ENCODE data around the gene ROBO2. TPM values are rescaled to one million over a fixed set of nuclear protein-coding genes. Genes with fewer than 3 reads are reported as not detected.
A peak's percentile ranks its signal among the peaks of the same experiment; 100 is the strongest.

ROBO2 gene
- total RNA-seq, 2 donors from 2014 or later: 2.5 to 2.9 TPM

- WGBS, 2 experiments (ENCODE audit: insufficient coverage in 1 of 2, insufficient read length in 1 of 2): 66 to 88% methylated on average over 5 of the region's 5 CpGs
- H3K4me1 ChIP-seq (ENCODE audit: control insufficient read depth, insufficient read depth, low read length): no peaks in the 10 kb centered on the region
- no peak for DNase-seq
- Mint-ChIP-seq H3K27me3 (ENCODE audit: insufficient read depth) (no peaks in the 10 kb centered on the region), H3K4me3 (no peak overlapping the region), H3K9me3 (peaks cover 1% of the 10 kb centered on the region), H3K27ac (no peak overlapping the region), H3K36me3 (ENCODE audit: low read depth) (no peaks in the 10 kb centered on the region), H3K4me1 (no peaks in the 10 kb centered on the region)
- H3K27me3 ChIP-seq (ENCODE audit: control insufficient read depth, insufficient read depth, low read length, poor library complexity, severe bottlenecking): no peaks in the 10 kb centered on the region
- no peak overlapping the region for H3K4me3 ChIP-seq (ENCODE audit: low read length)
- no peak overlapping the region for H3K27ac ChIP-seq (ENCODE audit: low read depth, low read length)
- TF ChIP-seq, protein P1, sequence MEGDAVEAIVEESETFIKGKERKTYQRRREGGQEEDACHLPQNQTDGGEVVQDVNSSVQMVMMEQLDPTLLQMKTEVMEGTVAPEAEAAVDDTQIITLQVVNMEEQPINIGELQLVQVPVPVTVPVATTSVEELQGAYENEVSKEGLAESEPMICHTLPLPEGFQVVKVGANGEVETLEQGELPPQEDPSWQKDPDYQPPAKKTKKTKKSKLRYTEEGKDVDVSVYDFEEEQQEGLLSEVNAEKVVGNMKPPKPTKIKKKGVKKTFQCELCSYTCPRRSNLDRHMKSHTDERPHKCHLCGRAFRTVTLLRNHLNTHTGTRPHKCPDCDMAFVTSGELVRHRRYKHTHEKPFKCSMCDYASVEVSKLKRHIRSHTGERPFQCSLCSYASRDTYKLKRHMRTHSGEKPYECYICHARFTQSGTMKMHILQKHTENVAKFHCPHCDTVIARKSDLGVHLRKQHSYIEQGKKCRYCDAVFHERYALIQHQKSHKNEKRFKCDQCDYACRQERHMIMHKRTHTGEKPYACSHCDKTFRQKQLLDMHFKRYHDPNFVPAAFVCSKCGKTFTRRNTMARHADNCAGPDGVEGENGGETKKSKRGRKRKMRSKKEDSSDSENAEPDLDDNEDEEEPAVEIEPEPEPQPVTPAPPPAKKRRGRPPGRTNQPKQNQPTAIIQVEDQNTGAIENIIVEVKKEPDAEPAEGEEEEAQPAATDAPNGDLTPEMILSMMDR (conservative IDR thresholded peaks at IDR 0.05): peak; percentile 64
- H3K36me3 ChIP-seq (ENCODE audit: control insufficient read depth, insufficient read depth, low read length): no peaks in the 10 kb centered on the region
- no peaks in the 10 kb centered on the region for H3K9me3 ChIP-seq (ENCODE audit: control insufficient read depth, low read length)
- no peak overlapping the region for H3K9ac ChIP-seq (ENCODE audit: extremely low read depth, low read length, poor library complexity, severe bottlenecking)
Measured at GRCh38 chr3:77158730-77159581, 119.1 kb downstream of the ROBO2 start.

- no peak for DNase-seq
- Histone ChIP-seq H3K27ac (ENCODE audit: low read depth, low read length) (no peak overlapping the region), H3K36me3 (ENCODE audit: control insufficient read depth, insufficient read depth, low read length) (no peaks in the 10 kb centered on the region), H3K9me3 (ENCODE audit: control insufficient read depth, low read length) (no peaks in the 10 kb centered on the region), H3K27me3 (ENCODE audit: control insufficient read depth, insufficient read depth, low read length, poor library complexity, severe bottlenecking) (no peaks in the 10 kb centered on the region), H3K4me3 (ENCODE audit: low read length) (no peak overlapping the region), H3K9ac (ENCODE audit: extremely low read depth, low read length, poor library complexity, severe bottlenecking) (no peak overlapping the region), H3K4me1 (ENCODE audit: control insufficient read depth, insufficient read depth, low read length) (no peaks in the 10 kb centered on the region)
- Mint-ChIP-seq H3K27ac (no peak overlapping the region), H3K36me3 (ENCODE audit: low read depth) (no peaks in the 10 kb centered on the region), H3K4me3 (no peak overlapping the region), H3K9me3 (peaks cover 5% of the 10 kb centered on the region), H3K27me3 (ENCODE audit: insufficient read depth) (no peaks in the 10 kb centered on the region), H3K4me1 (peaks cover 4% of the 10 kb centered on the region)
- WGBS, 2 experiments (ENCODE audit: insufficient coverage in 1 of 2, insufficient read length in 1 of 2): 92 to 100% methylated on average over 1 to 2 of the region's 2 CpGs
- TF ChIP-seq, protein P1 (conservative IDR thresholded peaks at IDR 0.05): no peak
Measured at GRCh38 chr3:77160931-77161497, 121.1 kb downstream of the ROBO2 start.

GRCh38 chr3:77169823-77170222 lies 129.9 kb downstream of the ROBO2 start:
- H3K27ac ChIP-seq (ENCODE audit: low read depth, low read length): no peak overlapping the region
- H3K9me3 ChIP-seq (ENCODE audit: control insufficient read depth, low read length): no peaks in the 10 kb centered on the region
- H3K4me1 ChIP-seq (ENCODE audit: control insufficient read depth, insufficient read depth, low read length): no peaks in the 10 kb centered on the region
- no peaks in the 10 kb centered on the region for H3K27me3 Mint-ChIP-seq (ENCODE audit: insufficient read depth)
- H3K9me3 Mint-ChIP-seq: peaks cover 2% of the 10 kb centered on the region
- no peaks in the 10 kb centered on the region for H3K27me3 ChIP-seq (ENCODE audit: control insufficient read depth, insufficient read depth, low read length, poor library complexity, severe bottlenecking)
- H3K27ac Mint-ChIP-seq: no peak overlapping the region
- TF ChIP-seq, protein P1 (conservative IDR thresholded peaks at IDR 0.05): no peak
- no peak overlapping the region for H3K4me3 Mint-ChIP-seq
- H3K36me3 ChIP-seq (ENCODE audit: control insufficient read depth, insufficient read depth, low read length): no peaks in the 10 kb centered on the region
- no peak overlapping the region for H3K9ac ChIP-seq (ENCODE audit: extremely low read depth, low read length, poor library complexity, severe bottlenecking)
- 79 to 87% methylated on average over 2 to 4 of the region's 4 CpGs for WGBS, 2 experiments (ENCODE audit: insufficient coverage in 1 of 2, insufficient read length in 1 of 2)
- H3K4me1 Mint-ChIP-seq: peaks cover 13% of the 10 kb centered on the region
- H3K36me3 Mint-ChIP-seq (ENCODE audit: low read depth): no peaks in the 10 kb centered on the region
- no peak for DNase-seq
- no peak overlapping the region for H3K4me3 ChIP-seq (ENCODE audit: low read length)
